HepG2 (cell line): ENCODE data around the gene OSM. TPM values are rescaled to one million over a fixed set of nuclear protein-coding genes. Genes with fewer than 3 reads are reported as not detected.

ENCODE experiments used
- ADNP ChIP-seq: sonication (generic); formaldehyde crosslinking; IDR thresholded peaks from 2 replicates; pipeline ENCODE4 v1.4.0; 2020; ENCODE audit warnings: missing genetic modification reagents
- HNRNPH1 ChIP-seq: fragments of 200-400 bp; formaldehyde crosslinking; optimal IDR thresholded peaks from 2 replicates; pipeline ENCODE3; 2017; ENCODE audit warnings: mild to moderate bottlenecking, low read depth, low read length
- ONECUT2 ChIP-seq: sonication (generic); formaldehyde crosslinking; IDR thresholded peaks from 2 replicates; pipeline ENCODE4 v1.4.0; 2020; ENCODE audit warnings: missing genetic modification reagents
- ZBED4 ChIP-seq: sonication (generic); formaldehyde crosslinking; IDR thresholded peaks from 2 replicates; pipeline ENCODE4 v1.4.0; 2020; ENCODE audit warnings: missing genetic modification reagents, borderline replicate concordance
- ZNF770 ChIP-seq: sonication (generic); formaldehyde crosslinking; IDR thresholded peaks from 2 replicates; pipeline ENCODE4 v1.5.0; 2020; ENCODE audit warnings: mild to moderate bottlenecking, missing genetic modification reagents
- ZSCAN12 ChIP-seq: sonication (generic); formaldehyde crosslinking; IDR thresholded peaks from 2 replicates; pipeline ENCODE4 v1.9.0; 2021; ENCODE audit warnings: mild to moderate bottlenecking, missing genetic modification reagents
- polyA plus RNA-seq, 8 experiments: library from polyadenylated mRNA; depleted of rRNA in 3 of 8; stranded (reverse) in 7 of 8; unstranded in 1 of 8; fragments of >200 nt; fragmentation: Illumina TruSeq in 4 of 8; extraction: Trizol in 4 of 8; gene quantifications; 2 replicates each; pipeline versions ENCODE4 v1.2.1 to v1.2.3, GENCODE V29; 2011 to 2016; ENCODE audit warnings: low read depth in 4 of 8, missing spikeins in 1 of 8, mixed read lengths in 1 of 8; ENCODE audit not compliant: insufficient read depth in 1 of 8
- total RNA-seq, 5 experiments: library from RNA; depleted of rRNA; stranded (reverse); fragments of >200 nt; fragmentation: Illumina TruSeq; extraction: Trizol; gene quantifications; 2 replicates each; pipeline ENCODE4 v1.2.3, GENCODE V29; 2016; ENCODE audit warnings: low read depth in 1 of 5
- TF ChIP-seq, protein P1 (sequence below): sonication (generic); formaldehyde crosslinking; IDR thresholded peaks from 2 replicates; pipeline ENCODE4 v1.5.0; 2020; ENCODE audit warnings: missing genetic modification reagents
- TF ChIP-seq, protein P2 (sequence below): sonication (generic); formaldehyde crosslinking; IDR thresholded peaks from 2 replicates; pipeline ENCODE4 v1.4.0; 2020; ENCODE audit warnings: missing genetic modification reagents
- TF ChIP-seq, protein P3 (sequence below): sonication (generic); formaldehyde crosslinking; IDR thresholded peaks from 2 replicates; pipeline ENCODE4 v1.4.0; 2020; ENCODE audit warnings: missing genetic modification reagents, borderline replicate concordance

OSM gene
- total and polyA plus RNA-seq, 2 of the 13 experiments (the other 11 are each of a cell fraction or from before 2014, with no cell fraction given): not detected

GRCh38 chr22:30306627-30307011 is 40.0 kb upstream of the OSM start (continued):
- TF ChIP-seq ZBED4 (CRISPR knock-in tag) (no peak), ZNF770 (CRISPR knock-in tag) (no peak), HNRNPH1 (no peak), ONECUT2 (CRISPR knock-in tag) (no peak), ADNP (no peak), ZSCAN12 (CRISPR knock-in tag) (no peak)
- TF ChIP-seq, protein P1, sequence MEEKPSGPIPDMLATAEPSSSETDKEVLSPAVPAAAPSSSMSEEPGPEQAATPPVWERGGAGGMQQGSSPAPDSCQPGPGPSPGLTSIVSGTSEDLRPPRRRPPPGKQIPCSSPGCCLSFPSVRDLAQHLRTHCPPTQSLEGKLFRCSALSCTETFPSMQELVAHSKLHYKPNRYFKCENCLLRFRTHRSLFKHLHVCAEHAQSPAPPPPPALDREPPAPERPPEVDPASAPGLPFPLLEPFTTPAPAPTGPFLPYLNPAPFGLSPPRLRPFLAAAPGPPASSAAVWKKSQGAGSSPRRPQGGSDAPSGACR (CRISPR knock-in tag): no peak
- TF ChIP-seq, protein P2, sequence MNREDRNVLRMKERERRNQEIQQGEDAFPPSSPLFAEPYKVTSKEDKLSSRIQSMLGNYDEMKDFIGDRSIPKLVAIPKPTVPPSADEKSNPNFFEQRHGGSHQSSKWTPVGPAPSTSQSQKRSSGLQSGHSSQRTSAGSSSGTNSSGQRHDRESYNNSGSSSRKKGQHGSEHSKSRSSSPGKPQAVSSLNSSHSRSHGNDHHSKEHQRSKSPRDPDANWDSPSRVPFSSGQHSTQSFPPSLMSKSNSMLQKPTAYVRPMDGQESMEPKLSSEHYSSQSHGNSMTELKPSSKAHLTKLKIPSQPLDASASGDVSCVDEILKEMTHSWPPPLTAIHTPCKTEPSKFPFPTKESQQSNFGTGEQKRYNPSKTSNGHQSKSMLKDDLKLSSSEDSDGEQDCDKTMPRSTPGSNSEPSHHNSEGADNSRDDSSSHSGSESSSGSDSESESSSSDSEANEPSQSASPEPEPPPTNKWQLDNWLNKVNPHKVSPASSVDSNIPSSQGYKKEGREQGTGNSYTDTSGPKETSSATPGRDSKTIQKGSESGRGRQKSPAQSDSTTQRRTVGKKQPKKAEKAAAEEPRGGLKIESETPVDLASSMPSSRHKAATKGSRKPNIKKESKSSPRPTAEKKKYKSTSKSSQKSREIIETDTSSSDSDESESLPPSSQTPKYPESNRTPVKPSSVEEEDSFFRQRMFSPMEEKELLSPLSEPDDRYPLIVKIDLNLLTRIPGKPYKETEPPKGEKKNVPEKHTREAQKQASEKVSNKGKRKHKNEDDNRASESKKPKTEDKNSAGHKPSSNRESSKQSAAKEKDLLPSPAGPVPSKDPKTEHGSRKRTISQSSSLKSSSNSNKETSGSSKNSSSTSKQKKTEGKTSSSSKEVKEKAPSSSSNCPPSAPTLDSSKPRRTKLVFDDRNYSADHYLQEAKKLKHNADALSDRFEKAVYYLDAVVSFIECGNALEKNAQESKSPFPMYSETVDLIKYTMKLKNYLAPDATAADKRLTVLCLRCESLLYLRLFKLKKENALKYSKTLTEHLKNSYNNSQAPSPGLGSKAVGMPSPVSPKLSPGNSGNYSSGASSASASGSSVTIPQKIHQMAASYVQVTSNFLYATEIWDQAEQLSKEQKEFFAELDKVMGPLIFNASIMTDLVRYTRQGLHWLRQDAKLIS: no peak
- TF ChIP-seq, protein P3, sequence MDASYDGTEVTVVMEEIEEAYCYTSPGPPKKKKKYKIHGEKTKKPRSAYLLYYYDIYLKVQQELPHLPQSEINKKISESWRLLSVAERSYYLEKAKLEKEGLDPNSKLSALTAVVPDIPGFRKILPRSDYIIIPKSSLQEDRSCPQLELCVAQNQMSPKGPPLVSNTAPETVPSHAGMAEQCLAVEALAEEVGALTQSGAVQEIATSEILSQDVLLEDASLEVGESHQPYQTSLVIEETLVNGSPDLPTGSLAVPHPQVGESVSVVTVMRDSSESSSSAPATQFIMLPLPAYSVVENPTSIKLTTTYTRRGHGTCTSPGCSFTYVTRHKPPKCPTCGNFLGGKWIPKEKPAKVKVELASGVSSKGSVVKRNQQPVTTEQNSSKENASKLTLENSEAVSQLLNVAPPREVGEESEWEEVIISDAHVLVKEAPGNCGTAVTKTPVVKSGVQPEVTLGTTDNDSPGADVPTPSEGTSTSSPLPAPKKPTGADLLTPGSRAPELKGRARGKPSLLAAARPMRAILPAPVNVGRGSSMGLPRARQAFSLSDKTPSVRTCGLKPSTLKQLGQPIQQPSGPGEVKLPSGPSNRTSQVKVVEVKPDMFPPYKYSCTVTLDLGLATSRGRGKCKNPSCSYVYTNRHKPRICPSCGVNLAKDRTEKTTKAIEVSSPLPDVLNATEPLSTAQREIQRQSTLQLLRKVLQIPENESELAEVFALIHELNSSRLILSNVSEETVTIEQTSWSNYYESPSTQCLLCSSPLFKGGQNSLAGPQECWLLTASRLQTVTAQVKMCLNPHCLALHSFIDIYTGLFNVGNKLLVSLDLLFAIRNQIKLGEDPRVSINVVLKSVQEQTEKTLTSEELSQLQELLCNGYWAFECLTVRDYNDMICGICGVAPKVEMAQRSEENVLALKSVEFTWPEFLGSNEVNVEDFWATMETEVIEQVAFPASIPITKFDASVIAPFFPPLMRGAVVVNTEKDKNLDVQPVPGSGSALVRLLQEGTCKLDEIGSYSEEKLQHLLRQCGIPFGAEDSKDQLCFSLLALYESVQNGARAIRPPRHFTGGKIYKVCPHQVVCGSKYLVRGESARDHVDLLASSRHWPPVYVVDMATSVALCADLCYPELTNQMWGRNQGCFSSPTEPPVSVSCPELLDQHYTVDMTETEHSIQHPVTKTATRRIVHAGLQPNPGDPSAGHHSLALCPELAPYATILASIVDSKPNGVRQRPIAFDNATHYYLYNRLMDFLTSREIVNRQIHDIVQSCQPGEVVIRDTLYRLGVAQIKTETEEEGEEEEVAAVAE (CRISPR knock-in tag): no peak
